Measurements from ENCODE around the gene CORO6. TPM values are rescaled to one million over a fixed set of nuclear protein-coding genes. Genes with fewer than 3 reads are reported as not detected.

The CORO6 gene
- total RNA-seq, 1 experiment from 2014 or later = 14.7 TPM

GRCh38 chr17:29620779-29621500 is 1.8 kb downstream of the CORO6 start:
- Histone ChIP-seq H3K36me3 (peaks cover 8% of the 10 kb centered on the region), H3K4me3 (peak overlapping the region; percentile 84; the same call in 1 of the 2 replicates), H3K27ac (no peak overlapping the region), H3K9me3 (replicated peaks) (no peaks in the 10 kb centered on the region), H3K4me1 (peaks cover 29% of the 10 kb centered on the region), H3K27me3 (no peaks in the 10 kb centered on the region)
- no peak for DNase-seq

- Histone ChIP-seq H3K36me3 (peaks cover 12% of the 10 kb centered on the region), H3K4me1 (peaks cover 29% of the 10 kb centered on the region), H3K27me3 (no peaks in the 10 kb centered on the region), H3K27ac (no peak overlapping the region), H3K4me3 (no peak overlapping the region), H3K9me3 (replicated peaks) (no peaks in the 10 kb centered on the region)
- DNase-seq = peak in 1 of 2 experiments; percentile 49
Measured at GRCh38 chr17:29620271-29620670, 2.4 kb downstream of the CORO6 start.

- Histone ChIP-seq H3K4me1 (peaks cover 29% of the 10 kb centered on the region), H3K27ac (no peak overlapping the region), H3K27me3 (no peaks in the 10 kb centered on the region), H3K36me3 (peaks cover 22% of the 10 kb centered on the region), H3K4me3 (no peak overlapping the region), H3K9me3 (replicated peaks) (no peaks in the 10 kb centered on the region)
- no peak for DNase-seq
Measured at GRCh38 chr17:29619251-29619650, 3.5 kb downstream of the CORO6 start.

- Histone ChIP-seq H3K27me3 (no peaks in the 10 kb centered on the region), H3K4me1 (peaks cover 26% of the 10 kb centered on the region), H3K4me3 (no peak overlapping the region), H3K9me3 (replicated peaks) (no peaks in the 10 kb centered on the region), H3K27ac (no peak overlapping the region), H3K36me3 (peaks cover 26% of the 10 kb centered on the region)
- DNase-seq = no peak
Measured at GRCh38 chr17:29618272-29619065, 4.2 kb downstream of the CORO6 start.

GRCh38 chr17:29617481-29618271 is 5.0 kb downstream of the CORO6 start:
- Histone ChIP-seq H3K4me3 (no peak overlapping the region), H3K9me3 (replicated peaks) (0 out of 2 replicates have a peak, but pooled peaks cover 2% of the 10 kb centered on the region), H3K27ac (no peak overlapping the region), H3K27me3 (no peaks in the 10 kb centered on the region), H3K36me3 (peaks cover 26% of the 10 kb centered on the region), H3K4me1 (peaks cover 22% of the 10 kb centered on the region)
- DNase-seq = no peak

GRCh38 chr17:29617125-29617480 is 5.6 kb downstream of the CORO6 start:
- Histone ChIP-seq H3K27ac (no peak overlapping the region), H3K4me1 (peaks cover 22% of the 10 kb centered on the region), H3K36me3 (peaks cover 26% of the 10 kb centered on the region), H3K4me3 (no peak overlapping the region), H3K27me3 (no peaks in the 10 kb centered on the region), H3K9me3 (replicated peaks) (0 out of 2 replicates have a peak, but pooled peaks cover 3% of the 10 kb centered on the region)
- no peak for DNase-seq

- Histone ChIP-seq H3K9me3 (replicated peaks) (0 out of 2 replicates have a peak, but pooled peaks cover 3% of the 10 kb centered on the region), H3K4me3 (no peak overlapping the region), H3K27me3 (no peaks in the 10 kb centered on the region), H3K4me1 (peaks cover 19% of the 10 kb centered on the region), H3K27ac (no peak overlapping the region), H3K36me3 (peaks cover 26% of the 10 kb centered on the region)
- no peak for DNase-seq
Measured at GRCh38 chr17:29616300-29617048, 6.2 kb downstream of the CORO6 start.

GRCh38 chr17:29615492-29616299 is 7.0 kb downstream of the CORO6 start:
- Histone ChIP-seq H3K9me3 (replicated peaks) (0 out of 2 replicates have a peak, but pooled peaks cover 3% of the 10 kb centered on the region), H3K27me3 (no peaks in the 10 kb centered on the region), H3K4me1 (peaks cover 12% of the 10 kb centered on the region), H3K36me3 (peaks cover 26% of the 10 kb centered on the region), H3K27ac (no peak overlapping the region), H3K4me3 (no peak overlapping the region)
- no peak for DNase-seq

GRCh38 chr17:29615048-29615385 is 7.7 kb downstream of the CORO6 start:
- H3K27me3 ChIP-seq = no peaks in the 10 kb centered on the region
- H3K27ac ChIP-seq = no peak overlapping the region
- H3K4me1 ChIP-seq = peaks cover 5% of the 10 kb centered on the region; the same call in 1 of the 2 replicates
- no peak overlapping the region for H3K4me3 ChIP-seq
- peaks cover 26% of the 10 kb centered on the region for H3K36me3 ChIP-seq
- no peak for DNase-seq
- 0 out of 2 replicates have a peak, but pooled peaks cover 3% of the 10 kb centered on the region for H3K9me3 ChIP-seq (replicated peaks)

- Histone ChIP-seq H3K9me3 (replicated peaks) (0 out of 2 replicates have a peak, but pooled peaks cover 3% of the 10 kb centered on the region), H3K36me3 (peaks cover 26% of the 10 kb centered on the region), H3K27me3 (no peaks in the 10 kb centered on the region), H3K4me1 (0 out of 2 replicates have a peak, but pooled peaks cover under 1% of the 10 kb centered on the region), H3K27ac (no peak overlapping the region), H3K4me3 (no peak overlapping the region)
- DNase-seq = no peak
Measured at GRCh38 chr17:29614349-29615047, 8.2 kb downstream of the CORO6 start.

GRCh38 chr17:29613856-29614255 is 8.9 kb downstream of the CORO6 start:
- Histone ChIP-seq H3K4me1 (peaks cover 3% of the 10 kb centered on the region), H3K4me3 (no peak overlapping the region), H3K27me3 (no peaks in the 10 kb centered on the region), H3K27ac (no peak overlapping the region), H3K36me3 (peaks cover 26% of the 10 kb centered on the region), H3K9me3 (replicated peaks) (0 out of 2 replicates have a peak, but pooled peaks cover 3% of the 10 kb centered on the region)
- no peak for DNase-seq

GRCh38 chr17:29613352-29613837 is 9.3 kb downstream of the CORO6 start:
- Histone ChIP-seq H3K4me1 (peaks cover 6% of the 10 kb centered on the region), H3K9me3 (replicated peaks) (0 out of 2 replicates have a peak, but pooled peaks cover 3% of the 10 kb centered on the region), H3K27me3 (no peaks in the 10 kb centered on the region), H3K27ac (no peak overlapping the region), H3K4me3 (no peak overlapping the region), H3K36me3 (peaks cover 26% of the 10 kb centered on the region)
- DNase-seq = no peak

Data from SJCRH30 (cell line).